ENCODE data around the gene ACER1. TPM values are rescaled to one million over a fixed set of nuclear protein-coding genes. Genes with fewer than 3 reads are reported as not detected.

Gene ACER1
- total RNA-seq, 2 donors from 2014 or later = not detected

GRCh38 chr19:6326815-6327214 is 6.6 kb downstream of the ACER1 start:
- TF ChIP-seq CTCF (conservative IDR thresholded peaks at IDR 0.05) = no peak
- H3K4me1 Mint-ChIP-seq = no peaks in the 10 kb centered on the region
- peaks cover 12% of the 10 kb centered on the region for H3K9me3 Mint-ChIP-seq
- Histone ChIP-seq H3K4me3 (ENCODE audit: low read length) (no peak overlapping the region), H3K36me3 (ENCODE audit: control insufficient read depth, insufficient read depth, low read length) (no peaks in the 10 kb centered on the region), H3K9me3 (ENCODE audit: control insufficient read depth, low read length) (no peaks in the 10 kb centered on the region), H3K9ac (ENCODE audit: extremely low read depth, low read length, poor library complexity, severe bottlenecking) (no peak overlapping the region), H3K27ac (ENCODE audit: low read depth, low read length) (no peak overlapping the region), H3K4me1 (ENCODE audit: control insufficient read depth, insufficient read depth, low read length) (no peaks in the 10 kb centered on the region), H3K27me3 (ENCODE audit: control insufficient read depth, insufficient read depth, low read length, poor library complexity, severe bottlenecking) (no peaks in the 10 kb centered on the region)
- no peak overlapping the region for H3K4me3 Mint-ChIP-seq
- H3K27ac Mint-ChIP-seq = no peak overlapping the region
- peaks cover 11% of the 10 kb centered on the region for H3K27me3 Mint-ChIP-seq (ENCODE audit: insufficient read depth)
- DNase-seq = no peak
- H3K36me3 Mint-ChIP-seq (ENCODE audit: low read depth) = no peaks in the 10 kb centered on the region
- WGBS, 2 experiments (ENCODE audit: insufficient coverage in 1 of 2, insufficient read length in 1 of 2) = 90 to 92% methylated on average over 4 to 5 of the region's 5 CpGs

GRCh38 chr19:6325614-6326013 is 7.8 kb downstream of the ACER1 start:
- DNase-seq = no peak
- no peaks in the 10 kb centered on the region for H3K9me3 ChIP-seq (ENCODE audit: control insufficient read depth, low read length)

GRCh38 chr19:6324757-6325156 is 8.7 kb downstream of the ACER1 start:
- Mint-ChIP-seq H3K9me3 (peaks cover 14% of the 10 kb centered on the region), H3K4me1 (no peaks in the 10 kb centered on the region), H3K27me3 (ENCODE audit: insufficient read depth) (peaks cover 11% of the 10 kb centered on the region), H3K36me3 (ENCODE audit: low read depth) (no peaks in the 10 kb centered on the region), H3K27ac (no peak overlapping the region), H3K4me3 (no peak overlapping the region)
- no peak for TF ChIP-seq CTCF (conservative IDR thresholded peaks at IDR 0.05)
- Histone ChIP-seq H3K27me3 (ENCODE audit: control insufficient read depth, insufficient read depth, low read length, poor library complexity, severe bottlenecking) (no peaks in the 10 kb centered on the region), H3K36me3 (ENCODE audit: control insufficient read depth, insufficient read depth, low read length) (no peaks in the 10 kb centered on the region), H3K9me3 (ENCODE audit: control insufficient read depth, low read length) (no peaks in the 10 kb centered on the region), H3K4me3 (ENCODE audit: low read length) (no peak overlapping the region), H3K4me1 (ENCODE audit: control insufficient read depth, insufficient read depth, low read length) (no peaks in the 10 kb centered on the region), H3K9ac (ENCODE audit: extremely low read depth, low read length, poor library complexity, severe bottlenecking) (no peak overlapping the region), H3K27ac (ENCODE audit: low read depth, low read length) (no peak overlapping the region)
- 72% methylated on average over 4 of the region's 4 CpGs; no CpG with 5 or more reads in 1 of the 2 experiments for WGBS, 2 experiments (ENCODE audit: insufficient coverage in 1 of 2, insufficient read length in 1 of 2)
- DNase-seq = no peak

More at GRCh38 chr19:6325614-6326013, 7.8 kb downstream of the ACER1 start:
- no peaks in the 10 kb centered on the region for H3K4me1 Mint-ChIP-seq
- H3K27ac Mint-ChIP-seq = no peak overlapping the region
- peaks cover 11% of the 10 kb centered on the region for H3K27me3 Mint-ChIP-seq (ENCODE audit: insufficient read depth)
- no peak overlapping the region for H3K4me3 ChIP-seq (ENCODE audit: low read length)
- H3K9me3 Mint-ChIP-seq = peaks cover 14% of the 10 kb centered on the region
- 67 to 79% methylated on average over 1 to 4 of the region's 4 CpGs for WGBS, 2 experiments (ENCODE audit: insufficient coverage in 1 of 2, insufficient read length in 1 of 2)
- H3K27me3 ChIP-seq (ENCODE audit: control insufficient read depth, insufficient read depth, low read length, poor library complexity, severe bottlenecking) = no peaks in the 10 kb centered on the region
- H3K9ac ChIP-seq (ENCODE audit: extremely low read depth, low read length, poor library complexity, severe bottlenecking) = no peak overlapping the region
- H3K36me3 Mint-ChIP-seq (ENCODE audit: low read depth) = no peaks in the 10 kb centered on the region
- TF ChIP-seq CTCF (conservative IDR thresholded peaks at IDR 0.05) = no peak
- no peak overlapping the region for H3K4me3 Mint-ChIP-seq
- no peaks in the 10 kb centered on the region for H3K36me3 ChIP-seq (ENCODE audit: control insufficient read depth, insufficient read depth, low read length)
- H3K27ac ChIP-seq (ENCODE audit: low read depth, low read length) = no peak overlapping the region
- no peaks in the 10 kb centered on the region for H3K4me1 ChIP-seq (ENCODE audit: control insufficient read depth, insufficient read depth, low read length)

All from endodermal cell (in vitro differentiated cells).